SK-N-SH treated with all-trans-retinoic acid at 6 μM for 48 hours (cell line): ENCODE results near the gene POMC.

Source experiments
- ATAC-seq: fragments of 200-7000 bp; cut with Tn5 transposase; 3 replicates; pipeline ENCODE4 v1.9.1; 2020; ENCODE audit warnings: mild to moderate bottlenecking, moderate library complexity
- ARNTL ChIP-seq: fragments of 450-650 bp; formaldehyde crosslinking; IDR thresholded peaks from 2 replicates; pipeline ENCODE4 v1.5.0; 2020; ENCODE audit warnings: low read depth, mild to moderate bottlenecking, moderate library complexity, borderline replicate concordance
- BACH2 ChIP-seq: fragments of 250-450 bp; sonication (Bioruptor Pico); IDR thresholded peaks from 2 replicates; pipeline ENCODE4 v1.9.0; 2021; ENCODE audit warnings: mild to moderate bottlenecking, borderline replicate concordance
- CREB5 ChIP-seq: fragments of 250-450 bp; sonication (Bioruptor Pico); IDR thresholded peaks from 2 replicates; pipeline ENCODE4 v1.5.1; 2020; ENCODE audit warnings: low read depth, mild to moderate bottlenecking, moderate library complexity
- CSDC2 ChIP-seq: fragments of 250-450 bp; sonication (Bioruptor Pico); IDR thresholded peaks from 2 replicates; pipeline ENCODE4 v1.5.0; 2020; ENCODE audit warnings: mild to moderate bottlenecking, moderate library complexity
- CSRNP3 ChIP-seq: fragments of 250-450 bp; sonication (Bioruptor Pico); IDR thresholded peaks from 2 replicates; pipeline ENCODE4 v1.5.1; 2021; ENCODE audit warnings: mild to moderate bottlenecking, moderate library complexity
- ESRRG ChIP-seq: fragments of 250-450 bp; sonication (Bioruptor Pico); IDR thresholded peaks from 2 replicates; pipeline ENCODE4 v1.6.1; 2021; ENCODE audit warnings: mild to moderate bottlenecking
- GLIS3 ChIP-seq: fragments of 250-450 bp; sonication (Bioruptor Pico); IDR thresholded peaks from 2 replicates; pipeline ENCODE4 v1.5.0; 2020; ENCODE audit warnings: mild to moderate bottlenecking, moderate library complexity
- ISL1 ChIP-seq: fragments of 250-450 bp; sonication (Bioruptor Pico); IDR thresholded peaks from 2 replicates; pipeline ENCODE4 v2.1.2; 2022; ENCODE audit warnings: mild to moderate bottlenecking, moderate library complexity
- OSR1 ChIP-seq: fragments of 250-450 bp; sonication (Bioruptor Pico); IDR thresholded peaks from 2 replicates; pipeline ENCODE4 v1.8.0; 2022; ENCODE audit warnings: moderate library complexity, mild to moderate bottlenecking, inconsistent platforms
- PATZ1 ChIP-seq: fragments of 250-450 bp; sonication (Bioruptor Pico); IDR thresholded peaks from 2 replicates; pipeline ENCODE4 v1.8.0; 2020; ENCODE audit warnings: mild to moderate bottlenecking, moderate library complexity, borderline replicate concordance
- POU6F1 ChIP-seq: fragments of 250-450 bp; sonication (Bioruptor Pico); IDR thresholded peaks from 2 replicates; pipeline ENCODE4 v1.8.0; 2021; ENCODE audit warnings: low read depth, mild to moderate bottlenecking, moderate library complexity, borderline replicate concordance
- PPARA ChIP-seq: fragments of 250-450 bp; sonication (Bioruptor Pico); IDR thresholded peaks from 2 replicates; pipeline ENCODE4 v1.5.0; 2020; ENCODE audit warnings: mild to moderate bottlenecking, borderline replicate concordance
- RARB ChIP-seq: fragments of 250-450 bp; sonication (Bioruptor Pico); IDR thresholded peaks from 2 replicates; pipeline ENCODE4 v1.8.0; 2021; ENCODE audit warnings: mild to moderate bottlenecking, moderate library complexity
- SNAI2 ChIP-seq: fragments of 250-450 bp; sonication (Bioruptor Pico); IDR thresholded peaks from 2 replicates; pipeline ENCODE4 v1.5.0; 2020; ENCODE audit warnings: mild to moderate bottlenecking, moderate library complexity
- TCF4 ChIP-seq: fragments of 250-450 bp; sonication (Bioruptor Pico); IDR thresholded peaks from 2 replicates; pipeline ENCODE4 v1.8.0; 2021; ENCODE audit warnings: mild to moderate bottlenecking, moderate library complexity, borderline replicate concordance
- TOX ChIP-seq: fragments of 250-450 bp; sonication (Bioruptor Pico); IDR thresholded peaks from 2 replicates; pipeline ENCODE4 v1.8.0; 2021; ENCODE audit warnings: mild to moderate bottlenecking, moderate library complexity, borderline replicate concordance
- TSHZ2 ChIP-seq: fragments of 250-450 bp; sonication (Bioruptor Pico); IDR thresholded peaks from 2 replicates; pipeline ENCODE4 v1.5.0; 2020; ENCODE audit warnings: mild to moderate bottlenecking, moderate library complexity
- ZC3H10 ChIP-seq: fragments of 250-450 bp; sonication (Bioruptor Pico); IDR thresholded peaks from 2 replicates; pipeline ENCODE4 v1.5.1; 2021; ENCODE audit warnings: mild to moderate bottlenecking, moderate library complexity
- ZFP3 ChIP-seq: fragments of 250-450 bp; sonication (Bioruptor Pico); IDR thresholded peaks from 2 replicates; pipeline ENCODE4 v1.5.0; 2020; ENCODE audit warnings: mild to moderate bottlenecking, moderate library complexity
- ZFP30 ChIP-seq: fragments of 450-650 bp; formaldehyde crosslinking; IDR thresholded peaks from 2 replicates; pipeline ENCODE4 v1.5.0; 2022; ENCODE audit warnings: mild to moderate bottlenecking, moderate library complexity
- ZNF565 ChIP-seq: fragments of 450-650 bp; formaldehyde crosslinking; conservative IDR thresholded peaks from 2 replicates; pipeline ENCODE4 v1.5.0; 2020; ENCODE audit warnings: low read depth, mild to moderate bottlenecking, moderate library complexity
- ZNF70 ChIP-seq: fragments of 450-650 bp; formaldehyde crosslinking; IDR thresholded peaks from 2 replicates; pipeline ENCODE4 v1.5.0; 2020; ENCODE audit warnings: mild to moderate bottlenecking, moderate library complexity

Gene POMC

GRCh38 chr2:25176138-25176537, 7.8 kb upstream of the POMC start:
- TF ChIP-seq ZC3H10 (no peak), CSDC2 (CRISPR knock-in tag) (no peak), PPARA (no peak), ISL1 (CRISPR knock-in tag) (no peak), BACH2 (CRISPR knock-in tag) (no peak), TSHZ2 (CRISPR knock-in tag) (no peak), ESRRG (CRISPR knock-in tag) (no peak), RARB (CRISPR knock-in tag) (no peak), GLIS3 (CRISPR knock-in tag) (no peak), ZNF70 (no peak), POU6F1 (CRISPR knock-in tag) (no peak), CSRNP3 (CRISPR knock-in tag) (no peak), ZFP3 (CRISPR knock-in tag) (no peak), ZFP30 (no peak), ZNF565 (CRISPR knock-in tag) (no peak), CREB5 (CRISPR knock-in tag) (no peak), OSR1 (CRISPR knock-in tag) (no peak)
- ATAC-seq: no peak

- ATAC-seq: no peak
- TF ChIP-seq GLIS3 (CRISPR knock-in tag) (no peak), TOX (CRISPR knock-in tag) (no peak), CSDC2 (CRISPR knock-in tag) (no peak), ARNTL (no peak), RARB (CRISPR knock-in tag) (no peak), SNAI2 (no peak), CSRNP3 (CRISPR knock-in tag) (no peak), PPARA (no peak), BACH2 (CRISPR knock-in tag) (no peak)
These were observed 5.9 kb upstream of the POMC start for GRCh38 chr2:25174192-25174861.

- TF ChIP-seq TOX (CRISPR knock-in tag) (no peak), ZNF565 (CRISPR knock-in tag) (no peak), ZNF70 (no peak), RARB (CRISPR knock-in tag) (no peak), GLIS3 (CRISPR knock-in tag) (no peak), ARNTL (no peak), BACH2 (CRISPR knock-in tag) (no peak), PATZ1 (CRISPR knock-in tag) (no peak), TCF4 (CRISPR knock-in tag) (no peak)
- TF ChIP-seq, all 23 proteins: peak for 0
- no peak for ATAC-seq
These were observed 5.3 kb upstream of the POMC start for GRCh38 chr2:25173719-25174118.
